Nephron (organoid): ENCODE results near the gene EME2.

Source experiments
- H3K27ac Mint-ChIP-seq, 3 experiments: 2 replicates each; pipeline ENCODE4 v1.8.0; 2020; ENCODE audit warnings: mixed read lengths in 3 of 3, mild to moderate bottlenecking in 2 of 3, moderate library complexity in 1 of 3
- H3K27me3 Mint-ChIP-seq: 2 replicates; pipeline ENCODE4 v1.8.0; 2021; ENCODE audit warnings: low read depth, mild to moderate bottlenecking, moderate library complexity, mixed read lengths
- H3K36me3 Mint-ChIP-seq: 2 replicates; pipeline ENCODE4 v1.8.0; 2020; ENCODE audit warnings: low read depth, mixed read lengths
- H3K4me1 Mint-ChIP-seq: 2 replicates; pipeline ENCODE4 v1.8.0; 2020; ENCODE audit warnings: mixed read lengths
- H3K4me3 Mint-ChIP-seq, 3 experiments: 2 replicates each; pipeline ENCODE4 v1.8.0; 2020; ENCODE audit warnings: mild to moderate bottlenecking in 3 of 3, mixed read lengths in 3 of 3, moderate library complexity in 2 of 3
- H3K9me3 Mint-ChIP-seq: 2 replicates; pipeline ENCODE4 v1.8.0; 2020; ENCODE audit warnings: mixed read lengths
- CTCF ChIP-seq, 3 experiments: fragments of 200-600 bp; sonication (generic); IDR thresholded peaks; one replicate each; pipeline ENCODE4 v1.5.0; 2021; ENCODE audit warnings: antibody characterized with exemption in 3 of 3; ENCODE audit not compliant: unreplicated experiment in 3 of 3

EME2 gene

GRCh38 chr16:1785846-1786170 is 13.2 kb downstream of the EME2 start:
- Mint-ChIP-seq H3K27ac (no peak overlapping the region), H3K9me3 (no peaks in the 10 kb centered on the region), H3K4me1 (peaks cover 9% of the 10 kb centered on the region), H3K4me3 (peak overlapping the region in 2 of 3 experiments; percentile 28 to 84), H3K27me3 (no peaks in the 10 kb centered on the region), H3K36me3 (peaks cover 5% of the 10 kb centered on the region)
- no peak for TF ChIP-seq CTCF (IDR thresholded peaks at IDR 0.05; ENCODE audit: unreplicated experiment in 3 of 3)

DNA sequence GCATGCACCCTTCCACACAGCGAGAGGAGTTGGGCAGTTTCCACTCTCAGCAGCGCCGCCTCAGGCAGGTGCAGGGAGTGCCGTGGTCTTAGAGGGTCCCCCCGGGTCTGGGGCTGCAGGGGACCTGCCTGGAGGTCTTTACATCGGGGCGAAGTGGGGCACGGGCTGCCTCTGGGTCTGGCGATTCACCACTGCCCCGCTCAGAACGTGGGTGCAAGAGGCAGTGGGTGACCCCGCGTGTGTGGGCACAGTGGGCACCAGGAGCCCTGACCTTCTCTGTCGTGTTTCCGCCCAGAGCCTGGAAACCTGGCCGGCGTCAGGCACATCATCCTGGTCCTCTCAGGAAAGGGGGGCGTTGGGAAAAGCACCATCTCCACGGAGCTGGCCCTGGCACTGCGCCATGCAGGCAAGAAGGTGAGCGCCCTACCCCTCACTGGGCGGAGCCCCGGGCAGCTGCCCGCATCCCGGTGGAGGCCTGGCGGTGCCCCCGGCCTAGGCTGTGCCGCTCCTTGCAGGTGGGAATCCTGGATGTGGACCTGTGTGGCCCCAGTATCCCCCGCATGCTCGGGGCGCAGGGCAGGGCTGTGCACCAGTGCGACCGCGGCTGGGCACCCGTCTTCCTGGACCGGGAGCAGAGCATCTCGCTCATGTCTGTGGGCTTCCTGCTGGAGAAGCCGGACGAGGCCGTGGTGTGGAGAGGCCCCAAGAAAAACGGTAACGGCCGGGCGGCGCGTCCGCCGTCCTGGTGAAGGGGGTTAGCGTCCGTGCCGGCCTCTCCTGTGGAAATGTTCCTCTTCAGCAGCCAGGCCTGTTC is 13.8 kb downstream of the EME2 start:
- H3K36me3 Mint-ChIP-seq = peaks cover 5% of the 10 kb centered on the region
- H3K9me3 Mint-ChIP-seq = no peaks in the 10 kb centered on the region
- no peak overlapping the region for H3K27ac Mint-ChIP-seq
- no peak for TF ChIP-seq CTCF (IDR thresholded peaks at IDR 0.05; ENCODE audit: unreplicated experiment in 3 of 3)
- H3K4me3 Mint-ChIP-seq = no peak overlapping the region
- peaks cover 5% of the 10 kb centered on the region for H3K4me1 Mint-ChIP-seq
- H3K27me3 Mint-ChIP-seq = no peaks in the 10 kb centered on the region

DNA sequence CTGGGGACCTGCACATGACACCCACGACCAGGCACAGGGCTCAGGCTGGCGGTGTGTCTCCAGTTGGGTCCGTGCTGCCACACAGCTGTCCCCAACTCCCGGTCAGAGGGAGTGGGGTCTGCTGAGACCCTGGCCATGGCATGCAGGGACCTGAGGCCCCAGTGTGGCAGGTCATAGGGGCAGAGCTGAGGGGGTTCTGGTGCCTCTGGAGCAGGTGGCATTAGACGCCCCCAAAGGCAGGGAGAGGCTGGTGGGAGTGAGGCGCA is 14.4 kb downstream of the EME2 start:
- Mint-ChIP-seq H3K36me3 (peaks cover 5% of the 10 kb centered on the region), H3K27me3 (no peaks in the 10 kb centered on the region), H3K4me1 (peaks cover 5% of the 10 kb centered on the region), H3K9me3 (no peaks in the 10 kb centered on the region), H3K4me3 (no peak overlapping the region), H3K27ac (no peak overlapping the region)
- no peak for TF ChIP-seq CTCF (IDR thresholded peaks at IDR 0.05; ENCODE audit: unreplicated experiment in 3 of 3)

- Mint-ChIP-seq H3K36me3 (peaks cover 5% of the 10 kb centered on the region), H3K4me1 (peaks cover 5% of the 10 kb centered on the region), H3K27ac (no peak overlapping the region), H3K4me3 (no peak overlapping the region), H3K27me3 (no peaks in the 10 kb centered on the region), H3K9me3 (no peaks in the 10 kb centered on the region)
- TF ChIP-seq CTCF (IDR thresholded peaks at IDR 0.05; ENCODE audit: unreplicated experiment in 3 of 3) = no peak
These were observed 14.9 kb downstream of the EME2 start for GRCh38 chr16:1787322-1788094.

DNA sequence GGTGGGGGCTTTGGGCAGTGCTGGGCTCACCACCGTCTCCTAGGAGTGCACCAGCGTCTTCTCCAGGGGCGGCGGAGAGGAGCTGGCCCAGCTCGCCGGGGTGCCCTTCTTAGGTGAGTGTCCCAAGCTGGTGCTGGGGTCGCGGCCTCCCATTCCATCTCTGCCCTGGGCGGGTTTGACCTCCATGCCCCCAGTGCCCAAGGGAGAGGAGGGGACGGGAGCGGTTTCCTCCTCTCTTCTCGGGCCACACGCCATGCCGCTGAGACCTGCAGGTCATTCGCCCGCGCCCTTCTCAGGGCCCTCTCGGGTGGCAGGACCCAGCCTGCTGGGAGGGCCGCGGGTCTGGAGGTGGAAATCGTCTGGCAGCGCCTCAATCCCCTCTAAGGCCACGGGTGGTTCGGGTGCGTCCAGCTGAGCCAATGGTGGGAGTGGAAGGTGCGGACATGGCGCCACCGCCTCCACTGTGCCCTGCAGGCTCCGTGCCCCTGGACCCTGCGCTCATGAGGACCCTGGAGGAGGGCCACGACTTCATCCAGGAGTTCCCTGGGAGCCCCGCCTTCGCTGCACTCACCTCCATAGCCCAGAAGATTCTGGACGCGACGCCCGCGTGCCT is 15.6 kb downstream of the EME2 start:
- no peak overlapping the region for H3K27ac Mint-ChIP-seq
- H3K4me3 Mint-ChIP-seq = no peak overlapping the region
- no peaks in the 10 kb centered on the region for H3K27me3 Mint-ChIP-seq
- no peaks in the 10 kb centered on the region for H3K9me3 Mint-ChIP-seq
- H3K4me1 Mint-ChIP-seq = peaks cover 3% of the 10 kb centered on the region
- no peak for TF ChIP-seq CTCF (IDR thresholded peaks at IDR 0.05; ENCODE audit: unreplicated experiment in 3 of 3)
- peaks cover 5% of the 10 kb centered on the region for H3K36me3 Mint-ChIP-seq
